Measurements from ENCODE around the gene NFKB2.

GRCh38 chr10:102384053-102384452 is 11.5 kb upstream of the NFKB2 start:
- TF ChIP-seq, protein P1, sequence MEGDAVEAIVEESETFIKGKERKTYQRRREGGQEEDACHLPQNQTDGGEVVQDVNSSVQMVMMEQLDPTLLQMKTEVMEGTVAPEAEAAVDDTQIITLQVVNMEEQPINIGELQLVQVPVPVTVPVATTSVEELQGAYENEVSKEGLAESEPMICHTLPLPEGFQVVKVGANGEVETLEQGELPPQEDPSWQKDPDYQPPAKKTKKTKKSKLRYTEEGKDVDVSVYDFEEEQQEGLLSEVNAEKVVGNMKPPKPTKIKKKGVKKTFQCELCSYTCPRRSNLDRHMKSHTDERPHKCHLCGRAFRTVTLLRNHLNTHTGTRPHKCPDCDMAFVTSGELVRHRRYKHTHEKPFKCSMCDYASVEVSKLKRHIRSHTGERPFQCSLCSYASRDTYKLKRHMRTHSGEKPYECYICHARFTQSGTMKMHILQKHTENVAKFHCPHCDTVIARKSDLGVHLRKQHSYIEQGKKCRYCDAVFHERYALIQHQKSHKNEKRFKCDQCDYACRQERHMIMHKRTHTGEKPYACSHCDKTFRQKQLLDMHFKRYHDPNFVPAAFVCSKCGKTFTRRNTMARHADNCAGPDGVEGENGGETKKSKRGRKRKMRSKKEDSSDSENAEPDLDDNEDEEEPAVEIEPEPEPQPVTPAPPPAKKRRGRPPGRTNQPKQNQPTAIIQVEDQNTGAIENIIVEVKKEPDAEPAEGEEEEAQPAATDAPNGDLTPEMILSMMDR (IDR thresholded peaks at IDR 0.05), result no peak
- TF ChIP-seq EZH2 (IDR thresholded peaks at IDR 0.05; ENCODE audit: borderline replicate concordance, insufficient read depth, low read depth, low read length, poor library complexity, severe bottlenecking), result no peak
